Measurements from ENCODE around the gene NAA20. TPM values are rescaled to one million over a fixed set of nuclear protein-coding genes. Genes with fewer than 3 reads are reported as not detected.

The NAA20 gene
- total RNA-seq, 1 experiment from 2014 or later: 31.0 TPM

- no peak overlapping the region for H3K4me3 Mint-ChIP-seq (ENCODE audit: low read depth, unreplicated experiment)
- H3K27me3 Mint-ChIP-seq (ENCODE audit: unreplicated experiment): no peaks in the 10 kb centered on the region
- TF ChIP-seq, protein P1, sequence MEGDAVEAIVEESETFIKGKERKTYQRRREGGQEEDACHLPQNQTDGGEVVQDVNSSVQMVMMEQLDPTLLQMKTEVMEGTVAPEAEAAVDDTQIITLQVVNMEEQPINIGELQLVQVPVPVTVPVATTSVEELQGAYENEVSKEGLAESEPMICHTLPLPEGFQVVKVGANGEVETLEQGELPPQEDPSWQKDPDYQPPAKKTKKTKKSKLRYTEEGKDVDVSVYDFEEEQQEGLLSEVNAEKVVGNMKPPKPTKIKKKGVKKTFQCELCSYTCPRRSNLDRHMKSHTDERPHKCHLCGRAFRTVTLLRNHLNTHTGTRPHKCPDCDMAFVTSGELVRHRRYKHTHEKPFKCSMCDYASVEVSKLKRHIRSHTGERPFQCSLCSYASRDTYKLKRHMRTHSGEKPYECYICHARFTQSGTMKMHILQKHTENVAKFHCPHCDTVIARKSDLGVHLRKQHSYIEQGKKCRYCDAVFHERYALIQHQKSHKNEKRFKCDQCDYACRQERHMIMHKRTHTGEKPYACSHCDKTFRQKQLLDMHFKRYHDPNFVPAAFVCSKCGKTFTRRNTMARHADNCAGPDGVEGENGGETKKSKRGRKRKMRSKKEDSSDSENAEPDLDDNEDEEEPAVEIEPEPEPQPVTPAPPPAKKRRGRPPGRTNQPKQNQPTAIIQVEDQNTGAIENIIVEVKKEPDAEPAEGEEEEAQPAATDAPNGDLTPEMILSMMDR (IDR thresholded peaks at IDR 0.05; ENCODE audit: unreplicated experiment): no peak
- intact Hi-C loops (cut with micrococcal nuclease; ENCODE audit: unreplicated experiment): no loop called here
- no peaks in the 10 kb centered on the region for H3K4me1 Mint-ChIP-seq (ENCODE audit: low read depth, unreplicated experiment)
- H3K36me3 Mint-ChIP-seq (ENCODE audit: insufficient read depth, unreplicated experiment): no peaks in the 10 kb centered on the region
- no peak overlapping the region for H3K27ac Mint-ChIP-seq (ENCODE audit: unreplicated experiment)
- no TSS peak for BruUV-seq (replicated peaks)
- CTCF ChIA-PET: no interaction called here
- H3K9me3 Mint-ChIP-seq (ENCODE audit: low read depth, unreplicated experiment): no peaks in the 10 kb centered on the region
- no peak for DNase-seq
These were observed 17.3 kb downstream of the NAA20 start for GRCh38 chr20:20034486-20034885.

GRCh38 chr20:20036756-20037155 lies 19.6 kb downstream of the NAA20 start:
- Mint-ChIP-seq H3K4me1 (ENCODE audit: low read depth, unreplicated experiment) (no peaks in the 10 kb centered on the region), H3K36me3 (ENCODE audit: insufficient read depth, unreplicated experiment) (no peaks in the 10 kb centered on the region)
- CTCF ChIA-PET: no interaction called here

DNA sequence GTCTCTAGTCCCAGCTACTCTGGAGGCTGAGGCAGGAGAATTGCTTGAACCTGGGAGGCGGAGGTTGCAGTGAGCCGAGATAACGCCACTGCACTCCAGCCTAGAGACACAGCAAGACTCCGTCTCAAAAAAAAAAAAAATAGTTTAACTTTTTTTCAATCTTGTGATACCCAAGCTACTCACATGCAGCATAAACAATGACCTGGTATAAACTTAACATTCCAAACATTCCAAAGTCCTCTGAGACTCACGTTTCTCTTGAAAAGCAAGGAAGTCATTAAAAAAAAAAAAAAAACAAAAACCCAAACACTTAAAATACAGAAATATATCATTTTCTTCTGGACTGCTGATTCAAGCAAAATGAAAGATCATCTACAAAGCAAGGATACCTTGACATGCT lies 20.8 kb downstream of the NAA20 start:
- intact Hi-C loops (cut with micrococcal nuclease; ENCODE audit: unreplicated experiment): no loop called here
- Mint-ChIP-seq H3K36me3 (ENCODE audit: insufficient read depth, unreplicated experiment) (no peaks in the 10 kb centered on the region), H3K27ac (ENCODE audit: unreplicated experiment) (no peak overlapping the region), H3K27me3 (ENCODE audit: unreplicated experiment) (no peaks in the 10 kb centered on the region), H3K4me1 (ENCODE audit: low read depth, unreplicated experiment) (no peaks in the 10 kb centered on the region), H3K9me3 (ENCODE audit: low read depth, unreplicated experiment) (no peaks in the 10 kb centered on the region), H3K4me3 (ENCODE audit: low read depth, unreplicated experiment) (no peak overlapping the region)
- CTCF ChIA-PET: no interaction called here
- TF ChIP-seq, protein P1 (IDR thresholded peaks at IDR 0.05; ENCODE audit: unreplicated experiment): no peak
- no peak for DNase-seq
- BruUV-seq (replicated peaks): no TSS peak

More at GRCh38 chr20:20036756-20037155, 19.6 kb downstream of the NAA20 start:
- intact Hi-C loops (cut with micrococcal nuclease; ENCODE audit: unreplicated experiment): no loop called here
- Mint-ChIP-seq H3K27ac (ENCODE audit: unreplicated experiment) (no peak overlapping the region), H3K9me3 (ENCODE audit: low read depth, unreplicated experiment) (no peaks in the 10 kb centered on the region), H3K4me3 (ENCODE audit: low read depth, unreplicated experiment) (no peak overlapping the region), H3K27me3 (ENCODE audit: unreplicated experiment) (no peaks in the 10 kb centered on the region)
- no peak for DNase-seq
- TF ChIP-seq, protein P1 (IDR thresholded peaks at IDR 0.05; ENCODE audit: unreplicated experiment): no peak
- BruUV-seq (replicated peaks): no TSS peak

DNA sequence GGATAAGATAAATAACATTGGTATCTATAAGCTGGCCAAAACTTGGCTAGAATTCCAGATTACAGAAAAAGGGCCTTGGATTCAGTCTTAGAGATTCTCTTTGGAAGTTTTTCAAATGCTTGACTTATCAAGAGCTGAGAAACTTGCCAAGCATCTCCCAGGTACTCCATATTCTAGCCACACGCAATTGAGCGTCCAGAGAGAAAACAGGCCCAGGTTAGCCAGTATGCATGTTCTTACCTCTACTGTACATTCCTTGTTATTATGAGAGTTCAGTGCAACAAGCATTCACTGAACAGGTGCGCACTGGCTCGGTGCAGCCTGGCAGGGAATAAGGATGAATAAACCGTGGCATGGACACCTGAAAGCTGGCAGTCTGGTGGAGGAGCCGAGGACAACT lies 21.4 kb downstream of the NAA20 start:
- no peaks in the 10 kb centered on the region for H3K27me3 Mint-ChIP-seq (ENCODE audit: unreplicated experiment)
- BruUV-seq (replicated peaks): no TSS peak
- H3K36me3 Mint-ChIP-seq (ENCODE audit: insufficient read depth, unreplicated experiment): no peaks in the 10 kb centered on the region
- CTCF ChIA-PET: no interaction called here
- no peaks in the 10 kb centered on the region for H3K9me3 Mint-ChIP-seq (ENCODE audit: low read depth, unreplicated experiment)
- intact Hi-C loops (cut with micrococcal nuclease; ENCODE audit: unreplicated experiment): no loop called here
- DNase-seq: no peak
- no peaks in the 10 kb centered on the region for H3K4me1 Mint-ChIP-seq (ENCODE audit: low read depth, unreplicated experiment)
- no peak overlapping the region for H3K4me3 Mint-ChIP-seq (ENCODE audit: low read depth, unreplicated experiment)
- TF ChIP-seq, protein P1 (IDR thresholded peaks at IDR 0.05; ENCODE audit: unreplicated experiment): no peak
- H3K27ac Mint-ChIP-seq (ENCODE audit: unreplicated experiment): no peak overlapping the region

Measured in Calu3 (cell line).